Liver (tissue), 9 donors: ENCODE results near the gene ZNF561. TPM values are rescaled to one million over a fixed set of nuclear protein-coding genes. Genes with fewer than 3 reads are reported as not detected.
"Not testable (repeated sequence)": the region's sequence is repeated elsewhere in the genome, so short reads cannot be mapped to it uniquely, and the experiment has no call there.

ENCODE experiments used
- DNase-seq: peaks from one replicate; pipeline ENCODE4 v3.0.0-alpha.2; 2017; ENCODE audit warnings: low spot score
- H3K27ac ChIP-seq, 2 donors: one replicate each; pipeline ENCODE4 v1.7.0; 2013; ENCODE audit warnings: inconsistent platforms in 2 of 2, low read length in 2 of 2, control low read depth in 1 of 2, low read depth in 1 of 2, mild to moderate bottlenecking in 1 of 2
- H3K27me3 ChIP-seq, 4 donors: one replicate each; pipeline versions ENCODE4 v1.6.1 to v1.7.0; 2013; ENCODE audit warnings: low read length in 3 of 4, inconsistent platforms in 1 of 4, mild to moderate bottlenecking in 1 of 4, moderate library complexity in 1 of 4; ENCODE audit not compliant: control insufficient read depth in 4 of 4, insufficient read depth in 4 of 4
- H3K36me3 ChIP-seq, 4 donors: one replicate each; pipeline versions ENCODE4 v1.6.1 to v1.7.0; 2013; ENCODE audit warnings: low read length in 3 of 4, mild to moderate bottlenecking in 3 of 4, low read depth in 1 of 4, moderate library complexity in 1 of 4; ENCODE audit not compliant: control insufficient read depth in 4 of 4, insufficient read depth in 3 of 4
- H3K4me1 ChIP-seq, 4 donors: one replicate each; pipeline versions ENCODE4 v1.6.1 to v1.7.0; 2013; ENCODE audit warnings: low read length in 3 of 4, mild to moderate bottlenecking in 3 of 4, moderate library complexity in 1 of 4; ENCODE audit not compliant: control insufficient read depth in 4 of 4, insufficient read depth in 4 of 4
- H3K4me3 ChIP-seq, 3 donors: one replicate each; pipeline versions ENCODE4 v1.6.1 to v1.7.0; 2013; ENCODE audit warnings: low read length in 3 of 3, control low read depth in 1 of 3, low read depth in 1 of 3, mild to moderate bottlenecking in 1 of 3
- H3K9ac ChIP-seq, 2 donors: one replicate each; pipeline ENCODE4 v1.7.0; 2013; ENCODE audit warnings: low read length in 2 of 2, mild to moderate bottlenecking in 2 of 2, moderate library complexity in 2 of 2, control low read depth in 1 of 2, low read depth in 1 of 2
- H3K9me3 ChIP-seq, 4 donors: one replicate each; pipeline versions ENCODE4 v1.6.1 to v1.7.0; 2013; ENCODE audit warnings: low read length in 3 of 4; ENCODE audit not compliant: control insufficient read depth in 4 of 4
- EGR1 ChIP-seq, 2 donors: IDR thresholded peaks; 2 replicates each; pipeline ENCODE4 v1.6.1; 2016 to 2018; ENCODE audit warnings: antibody characterized with exemption in 2 of 2, low read depth in 2 of 2
- FOXA1 ChIP-seq: IDR thresholded peaks from 2 replicates; pipeline ENCODE4 v1.6.1; 2016; ENCODE audit warnings: antibody characterized with exemption
- GABPA ChIP-seq, 2 donors: IDR thresholded peaks in 1 of 2; conservative IDR thresholded peaks in 1 of 2; 2 replicates each; pipeline ENCODE4 v1.6.1; 2016; ENCODE audit warnings: antibody characterized with exemption in 2 of 2, mild to moderate bottlenecking in 1 of 2, moderate library complexity in 1 of 2
- HNF4A ChIP-seq, 2 donors: conservative IDR thresholded peaks; 2 replicates each; pipeline ENCODE4 v1.6.1; 2016; ENCODE audit warnings: antibody characterized with exemption in 2 of 2, mild to moderate bottlenecking in 2 of 2
- JUND ChIP-seq, 2 donors: IDR thresholded peaks; 2 replicates each; pipeline ENCODE4 v1.6.1; 2016; ENCODE audit warnings: antibody characterized with exemption in 2 of 2
- NR2F2 ChIP-seq: IDR thresholded peaks from 2 replicates; pipeline ENCODE4 v1.6.1; 2016; ENCODE audit warnings: antibody characterized with exemption
- RAD21 ChIP-seq, 2 donors: IDR thresholded peaks; 2 replicates each; pipeline ENCODE4 v1.6.1; 2016; ENCODE audit warnings: antibody characterized with exemption in 2 of 2, mild to moderate bottlenecking in 2 of 2
- REST ChIP-seq: IDR thresholded peaks from 2 replicates; pipeline ENCODE4 v1.6.1; 2016; ENCODE audit warnings: antibody characterized with exemption, mild to moderate bottlenecking
- RXRA ChIP-seq, 2 donors: IDR thresholded peaks; 2 replicates each; pipeline ENCODE4 v1.6.1; 2017 to 2018; ENCODE audit warnings: antibody characterized with exemption in 2 of 2, mild to moderate bottlenecking in 1 of 2
- SP1 ChIP-seq: IDR thresholded peaks from 2 replicates; pipeline ENCODE4 v1.6.1; 2018; ENCODE audit warnings: antibody characterized with exemption, mild to moderate bottlenecking
- TAF1 ChIP-seq: conservative IDR thresholded peaks from 2 replicates; pipeline ENCODE4 v1.6.1; 2016; ENCODE audit warnings: antibody characterized with exemption, mild to moderate bottlenecking
- WGBS: extraction: QIAGEN DNeasy Blood & Tissue Kit; methylation state at CpG from one replicate; pipeline ENCODE4 v1.1.7; 2013; 5-methylcytosine and 5-hydroxymethylcytosine counted together
- polyA plus RNA-seq, 2 donors: library from polyadenylated mRNA; stranded (reverse) in 1 of 2; unstranded in 1 of 2; fragments of 200-250 nt in 1 of 2; fragments of >200 nt in 1 of 2; fragmentation: Nextera tagmentation in 1 of 2; extraction: Ambion mirVana in 1 of 2; gene quantifications; one replicate each; pipeline versions ENCODE4 v1.2.1 to v1.2.3, GENCODE V29; 2013 to 2015
- total RNA-seq, 2 donors: library from RNA; depleted of rRNA; stranded (reverse); fragments of >200 nt; gene quantifications; one replicate each; pipeline ENCODE4 v1.2.3, GENCODE V29; 2014
- TF ChIP-seq, protein P1 (sequence below): fragments of 150-350 bp; IDR thresholded peaks from 2 replicates; pipeline ENCODE4 v1.5.1; 2017; ENCODE audit warnings: improper control_type of control experiment, low read depth, low read length; ENCODE audit not compliant: missing input control
- donor health status: healthy.
- donor health status: healthy.
- donor health status: healthy.
- donor health status: healthy.
- donor health status: healthy.

The ZNF561 gene
- total and polyA plus RNA-seq, 4 donors = 8.5 to 26.8 (median 12.9) TPM

DNA sequence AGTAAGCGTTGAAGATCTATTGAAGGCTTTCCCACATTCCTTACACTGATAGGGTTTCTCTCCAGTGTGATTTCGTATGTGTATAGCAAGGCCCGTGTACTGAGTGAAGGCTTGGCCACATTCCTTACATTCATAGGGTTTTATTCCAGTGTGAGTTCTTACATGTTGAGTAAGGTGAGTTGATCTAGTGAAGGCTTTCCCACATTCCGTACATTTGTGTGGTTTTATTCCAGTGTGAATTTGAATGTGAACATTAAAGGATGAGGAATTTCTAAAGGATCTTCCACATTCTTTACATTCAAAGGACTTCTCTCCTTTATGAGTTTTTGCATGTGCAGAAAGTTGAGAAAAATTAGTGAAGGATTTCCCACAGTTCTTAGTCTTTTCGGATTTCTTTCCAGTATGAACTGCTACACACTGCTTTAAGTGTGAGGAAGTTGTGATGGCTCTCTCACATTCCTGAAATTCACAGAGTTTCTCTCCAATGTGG, 32.1 kb upstream of the ZNF561 start:
- H3K36me3 ChIP-seq = peaks cover 28 to 63% (median 51%) of the 10 kb centered on the region in 4 donors
- not testable (repeated sequence) for H3K9ac ChIP-seq, DNase-seq, H3K4me3 ChIP-seq, H3K4me1 ChIP-seq, H3K27me3 ChIP-seq, H3K27ac ChIP-seq
- H3K9me3 ChIP-seq = peaks cover 18 to 29% (median 19%) of the 10 kb centered on the region in 4 donors
- 99% methylated on average over 5 of the region's 5 CpGs for WGBS

DNA sequence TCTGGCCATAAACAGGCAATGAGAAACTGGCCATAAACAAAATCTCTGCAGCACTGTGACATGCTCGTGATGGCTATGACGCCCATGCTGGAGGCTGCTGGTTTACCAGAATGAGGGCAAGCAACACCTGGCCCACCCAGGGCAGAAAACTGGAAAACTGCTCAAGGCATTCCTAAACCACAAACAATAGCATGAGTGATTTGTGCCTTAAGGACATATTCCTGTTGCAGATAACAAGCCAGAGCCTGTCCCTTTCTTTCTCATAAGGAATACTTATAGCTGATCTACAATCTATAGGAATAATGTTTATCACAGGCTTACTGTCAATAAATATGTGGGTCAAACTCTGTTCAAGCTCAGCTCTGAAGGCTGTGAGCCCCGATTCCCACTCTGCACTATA, 30.4 kb upstream of the ZNF561 start:
- H3K9me3 ChIP-seq = peaks cover 18 to 29% (median 19%) of the 10 kb centered on the region in 4 donors
- DNase-seq, H3K4me1 ChIP-seq, H3K4me3 ChIP-seq, H3K27me3 ChIP-seq, H3K9ac ChIP-seq, H3K27ac ChIP-seq: not testable (repeated sequence)
- 98% methylated on average over 3 of the region's 3 CpGs for WGBS
- peaks cover 24 to 57% (median 52%) of the 10 kb centered on the region in 4 donors for H3K36me3 ChIP-seq

- Histone ChIP-seq H3K4me1 (no peaks in the 10 kb centered on the region), H3K36me3 (peaks cover 17 to 48% (median 44%) of the 10 kb centered on the region in 4 donors), H3K27me3 (no peaks in the 10 kb centered on the region), H3K4me3 (no peak overlapping the region), H3K9ac (no peak overlapping the region), H3K27ac (no peak overlapping the region), H3K9me3 (peaks cover 18 to 29% (median 19%) of the 10 kb centered on the region in 4 donors)
- no peak for DNase-seq
- TF ChIP-seq SP1 (no peak), GABPA (IDR thresholded peaks at IDR 0.05 in 1 of 2, conservative IDR thresholded peaks at IDR 0.05 in 1 of 2) (no peak), TAF1 (no peak), JUND (IDR thresholded peaks at IDR 0.05) (no peak), FOXA1 (no peak), RXRA (IDR thresholded peaks at IDR 0.05) (no peak)
- WGBS = 92% methylated on average over 5 of the region's 5 CpGs
Measured at GRCh38 chr19:9650345-9650744, 29.3 kb upstream of the ZNF561 start.

- no peak for TF ChIP-seq RAD21 (IDR thresholded peaks at IDR 0.05)
- no peak for TF ChIP-seq SP1
- TF ChIP-seq EGR1 (IDR thresholded peaks at IDR 0.05; ENCODE audit: low read depth in 2 of 2) = no peak
- TF ChIP-seq REST = no peak
- TF ChIP-seq NR2F2 = no peak
- no peak for TF ChIP-seq HNF4A (conservative IDR thresholded peaks at IDR 0.05)
- TF ChIP-seq, protein P1, sequence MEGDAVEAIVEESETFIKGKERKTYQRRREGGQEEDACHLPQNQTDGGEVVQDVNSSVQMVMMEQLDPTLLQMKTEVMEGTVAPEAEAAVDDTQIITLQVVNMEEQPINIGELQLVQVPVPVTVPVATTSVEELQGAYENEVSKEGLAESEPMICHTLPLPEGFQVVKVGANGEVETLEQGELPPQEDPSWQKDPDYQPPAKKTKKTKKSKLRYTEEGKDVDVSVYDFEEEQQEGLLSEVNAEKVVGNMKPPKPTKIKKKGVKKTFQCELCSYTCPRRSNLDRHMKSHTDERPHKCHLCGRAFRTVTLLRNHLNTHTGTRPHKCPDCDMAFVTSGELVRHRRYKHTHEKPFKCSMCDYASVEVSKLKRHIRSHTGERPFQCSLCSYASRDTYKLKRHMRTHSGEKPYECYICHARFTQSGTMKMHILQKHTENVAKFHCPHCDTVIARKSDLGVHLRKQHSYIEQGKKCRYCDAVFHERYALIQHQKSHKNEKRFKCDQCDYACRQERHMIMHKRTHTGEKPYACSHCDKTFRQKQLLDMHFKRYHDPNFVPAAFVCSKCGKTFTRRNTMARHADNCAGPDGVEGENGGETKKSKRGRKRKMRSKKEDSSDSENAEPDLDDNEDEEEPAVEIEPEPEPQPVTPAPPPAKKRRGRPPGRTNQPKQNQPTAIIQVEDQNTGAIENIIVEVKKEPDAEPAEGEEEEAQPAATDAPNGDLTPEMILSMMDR = no peak
- no peak for TF ChIP-seq GABPA (IDR thresholded peaks at IDR 0.05 in 1 of 2, conservative IDR thresholded peaks at IDR 0.05 in 1 of 2)
- TF ChIP-seq TAF1 = no peak
- Histone ChIP-seq H3K27me3 (no peaks in the 10 kb centered on the region), H3K4me1 (no peaks in the 10 kb centered on the region), H3K9me3 (peaks cover 0 to 8% (median 0%) of the 10 kb centered on the region in 4 donors), H3K9ac (no peak overlapping the region), H3K36me3 (peaks cover 0 to 10% (median 4%) of the 10 kb centered on the region in 4 donors), H3K4me3 (no peak overlapping the region), H3K27ac (no peak overlapping the region)
- WGBS = 94% methylated on average over 1 of the region's 1 CpG
- DNase-seq = no peak
Measured at GRCh38 chr19:9645472-9645871, 24.4 kb upstream of the ZNF561 start.
